ENCODE data around the gene POGZ.

- TF ChIP-seq CTCF (IDR thresholded peaks at IDR 0.05; ENCODE audit: insufficient read depth, low read length, poor library complexity, severe bottlenecking) (no peak), EZH2phosphoT487 (conservative IDR thresholded peaks at IDR 0.05; ENCODE audit: low read length) (no peak)
Observed at GRCh38 chr1:151492120-151492519, 32.8 kb upstream of the POGZ start.
